Hepatocyte (in vitro differentiated cells): ENCODE data around the gene FMO4. TPM values are rescaled to one million over a fixed set of nuclear protein-coding genes. Genes with fewer than 3 reads are reported as not detected.

Experiments used
- DNase-seq: peaks from one replicate; pipeline ENCODE4 v3.0.0-alpha.2; 2016; ENCODE audit warnings: low spot score
- H2AFZ ChIP-seq: fragments of 200-600 bp; sonication (generic); 2 replicates; pipeline ENCODE4 v1.6.0; 2016; ENCODE audit warnings: antibody characterized with exemption, mild to moderate bottlenecking
- H3K27ac ChIP-seq: fragments of 200-600 bp; sonication (generic); 2 replicates; pipeline ENCODE4 v1.5.1; 2016; ENCODE audit warnings: mild to moderate bottlenecking
- H3K27me3 ChIP-seq: fragments of 200-600 bp; sonication (generic); 2 replicates; pipeline ENCODE4 v1.6.1; 2016
- H3K36me3 ChIP-seq: fragments of 200-600 bp; sonication (generic); replicated peaks from 2 replicates; pipeline ENCODE4 v1.5.1; 2016; ENCODE audit warnings: low read depth; ENCODE audit not compliant: insufficient read depth
- H3K4me1 ChIP-seq: fragments of 200-600 bp; sonication (generic); 2 replicates; pipeline ENCODE4 v1.5.1; 2016; ENCODE audit warnings: mild to moderate bottlenecking, moderate library complexity; ENCODE audit not compliant: insufficient read depth
- H3K4me2 ChIP-seq: fragments of 200-600 bp; sonication (generic); 2 replicates; pipeline ENCODE4 v1.6.0; 2016
- H3K4me3 ChIP-seq: fragments of 200-600 bp; sonication (generic); 2 replicates; pipeline ENCODE4 v1.5.1; 2016; ENCODE audit warnings: mild to moderate bottlenecking
- H3K79me2 ChIP-seq: fragments of 200-600 bp; sonication (generic); 2 replicates; pipeline ENCODE4 v1.6.0; 2017; ENCODE audit warnings: mild to moderate bottlenecking
- H3K9me2 ChIP-seq: fragments of 200-600 bp; sonication (generic); replicated peaks from 2 replicates; pipeline ENCODE4 v1.6.0; 2017; ENCODE audit warnings: mild to moderate bottlenecking; ENCODE audit not compliant: insufficient read depth
- H3K9me3 ChIP-seq: fragments of 200-600 bp; sonication (generic); 2 replicates; pipeline ENCODE4 v1.5.1; 2016; ENCODE audit warnings: low read depth, mild to moderate bottlenecking
- H4K20me1 ChIP-seq: fragments of 200-600 bp; sonication (generic); 2 replicates; pipeline ENCODE4 v1.6.0; 2016; ENCODE audit warnings: mild to moderate bottlenecking; ENCODE audit not compliant: insufficient read depth, poor library complexity, severe bottlenecking
- EZH2 ChIP-seq: fragments of 200-600 bp; sonication (generic); IDR thresholded peaks from 2 replicates; pipeline ENCODE4 v1.6.1; 2016; ENCODE audit warnings: antibody characterized with exemption, mild to moderate bottlenecking, borderline replicate concordance
- EZH2phosphoT487 ChIP-seq: fragments of 200-600 bp; sonication (generic); IDR thresholded peaks from one replicate; pipeline ENCODE4 v1.6.1; 2018; ENCODE audit warnings: antibody characterized with exemption, mild to moderate bottlenecking, low read depth, moderate library complexity; ENCODE audit not compliant: unreplicated experiment, severe bottlenecking
- WGBS: methylation state at CpG from one replicate; pipeline ENCODE4 v1.1.6; 2016; ENCODE audit warnings: low lambda C conversion rate; ENCODE audit errors: missing lambda C conversion rate; 5-methylcytosine and 5-hydroxymethylcytosine counted together
- polyA plus RNA-seq: library from polyadenylated mRNA; unstranded; fragments of >200 nt; fragmentation: Nextera tagmentation; extraction: Ambion mirVana; gene quantifications from 2 replicates; pipeline ENCODE4 v1.2.1, GENCODE V29; 2016
- total RNA-seq: library from RNA; depleted of rRNA; stranded (reverse); fragments of >200 nt; gene quantifications from 2 replicates; pipeline ENCODE4 v1.2.3, GENCODE V29; 2014
- TF ChIP-seq, protein P1 (sequence below): fragments of 200-600 bp; sonication (generic); IDR thresholded peaks from 2 replicates; pipeline ENCODE4 v1.5.1; 2016; ENCODE audit warnings: antibody characterized with exemption, mild to moderate bottlenecking; ENCODE audit not compliant: poor library complexity

The FMO4 gene
- total and polyA plus RNA-seq, 2 experiments from 2014 or later = 12.6 to 31.4 TPM

GRCh38 chr1:171296897-171297296 lies 17.1 kb upstream of the FMO4 start:
- H3K4me1 ChIP-seq = no peaks in the 10 kb centered on the region
- DNase-seq = no peak
- H4K20me1 ChIP-seq = no peaks in the 10 kb centered on the region
- no peak overlapping the region for H2AFZ ChIP-seq
- no peaks in the 10 kb centered on the region for H3K79me2 ChIP-seq
- H3K36me3 ChIP-seq = no peaks in the 10 kb centered on the region
- no peaks in the 10 kb centered on the region for H3K9me3 ChIP-seq
- 89% methylated on average over 2 of the region's 2 CpGs for WGBS
- no peak overlapping the region for H3K4me3 ChIP-seq
- H3K27ac ChIP-seq = no peak overlapping the region
- H3K9me2 ChIP-seq = no peaks in the 10 kb centered on the region
- TF ChIP-seq, protein P1, sequence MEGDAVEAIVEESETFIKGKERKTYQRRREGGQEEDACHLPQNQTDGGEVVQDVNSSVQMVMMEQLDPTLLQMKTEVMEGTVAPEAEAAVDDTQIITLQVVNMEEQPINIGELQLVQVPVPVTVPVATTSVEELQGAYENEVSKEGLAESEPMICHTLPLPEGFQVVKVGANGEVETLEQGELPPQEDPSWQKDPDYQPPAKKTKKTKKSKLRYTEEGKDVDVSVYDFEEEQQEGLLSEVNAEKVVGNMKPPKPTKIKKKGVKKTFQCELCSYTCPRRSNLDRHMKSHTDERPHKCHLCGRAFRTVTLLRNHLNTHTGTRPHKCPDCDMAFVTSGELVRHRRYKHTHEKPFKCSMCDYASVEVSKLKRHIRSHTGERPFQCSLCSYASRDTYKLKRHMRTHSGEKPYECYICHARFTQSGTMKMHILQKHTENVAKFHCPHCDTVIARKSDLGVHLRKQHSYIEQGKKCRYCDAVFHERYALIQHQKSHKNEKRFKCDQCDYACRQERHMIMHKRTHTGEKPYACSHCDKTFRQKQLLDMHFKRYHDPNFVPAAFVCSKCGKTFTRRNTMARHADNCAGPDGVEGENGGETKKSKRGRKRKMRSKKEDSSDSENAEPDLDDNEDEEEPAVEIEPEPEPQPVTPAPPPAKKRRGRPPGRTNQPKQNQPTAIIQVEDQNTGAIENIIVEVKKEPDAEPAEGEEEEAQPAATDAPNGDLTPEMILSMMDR = no peak
- TF ChIP-seq EZH2phosphoT487 = no peak
- TF ChIP-seq EZH2 = no peak
- no peaks in the 10 kb centered on the region for H3K27me3 ChIP-seq
- H3K4me2 ChIP-seq = no peak overlapping the region

- no peak overlapping the region for H3K4me3 ChIP-seq
- no peak overlapping the region for H3K4me2 ChIP-seq
- no peaks in the 10 kb centered on the region for H3K79me2 ChIP-seq
- no peak for DNase-seq
- no peaks in the 10 kb centered on the region for H3K9me3 ChIP-seq
- H3K9me2 ChIP-seq = no peaks in the 10 kb centered on the region
- no peaks in the 10 kb centered on the region for H3K27me3 ChIP-seq
- no peaks in the 10 kb centered on the region for H3K36me3 ChIP-seq
- no peaks in the 10 kb centered on the region for H3K4me1 ChIP-seq
- H3K27ac ChIP-seq = no peak overlapping the region
- H4K20me1 ChIP-seq = no peaks in the 10 kb centered on the region
- TF ChIP-seq, protein P1 = no peak
- TF ChIP-seq EZH2phosphoT487 (no peak), EZH2 (no peak)
- WGBS = 78% methylated on average over 4 of the region's 4 CpGs
- no peak overlapping the region for H2AFZ ChIP-seq
These were observed 15.3 kb upstream of the FMO4 start for GRCh38 chr1:171298696-171299095.

GRCh38 chr1:171299342-171299741 lies 14.6 kb upstream of the FMO4 start:
- H3K27me3 ChIP-seq = no peaks in the 10 kb centered on the region
- TF ChIP-seq EZH2 (no peak), EZH2phosphoT487 (no peak)
- TF ChIP-seq, protein P1 = no peak
- no peak overlapping the region for H3K27ac ChIP-seq
- H3K4me1 ChIP-seq = no peaks in the 10 kb centered on the region
- H2AFZ ChIP-seq = no peak overlapping the region
- DNase-seq = no peak
- no peaks in the 10 kb centered on the region for H3K9me3 ChIP-seq
- H3K9me2 ChIP-seq = no peaks in the 10 kb centered on the region
- no peak overlapping the region for H3K4me3 ChIP-seq
- 88% methylated on average over 2 of the region's 2 CpGs for WGBS
- H4K20me1 ChIP-seq = no peaks in the 10 kb centered on the region
- no peaks in the 10 kb centered on the region for H3K79me2 ChIP-seq
- no peak overlapping the region for H3K4me2 ChIP-seq
- no peaks in the 10 kb centered on the region for H3K36me3 ChIP-seq

DNA sequence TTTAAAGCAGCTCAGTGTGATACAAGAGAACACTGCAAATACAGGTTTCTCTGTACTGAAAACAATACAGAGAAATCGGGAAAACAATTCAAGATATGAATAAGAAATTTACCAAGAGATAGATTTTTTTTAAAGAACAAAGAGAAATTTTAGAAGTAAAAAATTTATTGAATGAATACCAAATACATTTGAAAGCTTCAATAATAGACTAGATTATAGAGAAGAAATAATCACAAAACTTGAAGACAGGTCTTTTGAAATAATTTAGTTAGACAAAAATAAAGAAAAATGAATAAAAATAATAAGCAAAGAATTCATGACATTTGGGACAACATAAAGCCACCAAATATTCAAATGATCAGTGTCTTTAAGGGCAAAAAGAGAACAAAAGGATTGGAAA lies 13.6 kb upstream of the FMO4 start:
- no peak overlapping the region for H2AFZ ChIP-seq
- 91% methylated on average over 1 of the region's 1 CpG for WGBS
- no peak overlapping the region for H3K27ac ChIP-seq
- no peak overlapping the region for H3K4me3 ChIP-seq
- H3K4me1 ChIP-seq = no peaks in the 10 kb centered on the region
- TF ChIP-seq, protein P1 = no peak
- TF ChIP-seq EZH2 (no peak), EZH2phosphoT487 (no peak)
- H3K79me2 ChIP-seq = no peaks in the 10 kb centered on the region
- H3K9me2 ChIP-seq = no peaks in the 10 kb centered on the region
- H3K36me3 ChIP-seq = no peaks in the 10 kb centered on the region
- H3K9me3 ChIP-seq = no peaks in the 10 kb centered on the region
- no peak overlapping the region for H3K4me2 ChIP-seq
- H3K27me3 ChIP-seq = no peaks in the 10 kb centered on the region
- DNase-seq = no peak
- no peaks in the 10 kb centered on the region for H4K20me1 ChIP-seq
